Stimulated activated CD4-positive, alpha-beta T cell treated with anti-CD3 and anti-CD28 coated beads, TNF-alpha, amount 100 ng/mL, for 4 hours (primary cell): ENCODE results near the gene PSME2.
"Not testable (repeated sequence)": the region's sequence is repeated elsewhere in the genome, so short reads cannot be mapped to it uniquely, and the experiment has no call there.

Experiments
- DNase-seq, 3 experiments: peaks; one replicate each; pipeline ENCODE4 v3.0.0-alpha.2; 2020; ENCODE audit warnings: low read depth in 3 of 3

Gene PSME2

DNA sequence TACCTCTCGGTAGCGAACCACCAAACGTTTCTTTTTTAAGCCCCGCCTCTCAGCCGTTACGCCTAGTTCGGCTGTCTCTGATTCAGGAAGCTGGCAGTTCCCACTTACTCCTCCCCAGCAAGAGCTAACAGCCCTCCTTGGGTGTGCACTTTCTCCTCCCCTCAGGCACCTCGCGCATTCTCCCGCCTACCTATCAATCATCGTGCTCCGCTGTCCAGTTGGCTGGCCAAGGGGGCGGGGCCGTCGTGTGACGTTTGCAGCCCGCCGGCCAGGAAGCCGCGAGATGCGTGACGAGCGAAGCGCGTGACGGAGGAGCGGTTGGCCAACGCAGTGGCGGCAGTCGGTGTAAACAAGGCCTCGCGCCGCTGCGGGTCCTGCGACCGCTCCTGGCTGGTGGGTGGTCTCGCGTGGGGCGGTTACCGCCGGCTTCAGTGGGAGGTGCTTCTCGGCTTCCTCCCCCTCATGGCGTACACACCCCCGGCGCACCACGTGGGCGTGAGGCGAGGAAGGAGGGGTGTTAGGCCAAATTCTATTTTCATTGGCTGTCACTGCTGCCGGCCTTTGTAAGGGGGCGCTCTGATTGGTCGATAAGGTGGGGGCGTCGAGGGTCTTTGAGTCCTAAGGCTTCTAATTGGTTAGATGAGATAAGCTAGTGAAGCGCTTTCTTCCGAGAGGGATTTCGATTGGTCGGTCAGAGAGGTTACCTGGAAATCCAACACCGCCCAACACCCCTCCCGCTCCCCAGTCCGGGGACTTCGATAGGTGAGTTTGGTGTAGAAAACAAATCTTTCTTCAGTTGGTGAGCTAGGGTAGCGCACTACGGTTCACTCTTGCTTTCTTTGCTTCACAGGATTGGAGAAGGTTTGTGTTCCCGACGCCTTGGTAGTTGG is 31.6 kb downstream of the PSME2 start, which contains the start of the genes DCAF11 and NRL:
Gene DCAF11 (plus strand): TSS at position 246 of the 890 bp plus-strand sequence. CDS start 818 bp downstream, outside the sequence.
Gene NRL (minus strand): TSS at position 418 of the 890 bp plus-strand sequence. CDS start 32,101 bp downstream, outside the sequence.
- DNase-seq, result peak; percentile 97 to 99 (median 98)

DNA sequence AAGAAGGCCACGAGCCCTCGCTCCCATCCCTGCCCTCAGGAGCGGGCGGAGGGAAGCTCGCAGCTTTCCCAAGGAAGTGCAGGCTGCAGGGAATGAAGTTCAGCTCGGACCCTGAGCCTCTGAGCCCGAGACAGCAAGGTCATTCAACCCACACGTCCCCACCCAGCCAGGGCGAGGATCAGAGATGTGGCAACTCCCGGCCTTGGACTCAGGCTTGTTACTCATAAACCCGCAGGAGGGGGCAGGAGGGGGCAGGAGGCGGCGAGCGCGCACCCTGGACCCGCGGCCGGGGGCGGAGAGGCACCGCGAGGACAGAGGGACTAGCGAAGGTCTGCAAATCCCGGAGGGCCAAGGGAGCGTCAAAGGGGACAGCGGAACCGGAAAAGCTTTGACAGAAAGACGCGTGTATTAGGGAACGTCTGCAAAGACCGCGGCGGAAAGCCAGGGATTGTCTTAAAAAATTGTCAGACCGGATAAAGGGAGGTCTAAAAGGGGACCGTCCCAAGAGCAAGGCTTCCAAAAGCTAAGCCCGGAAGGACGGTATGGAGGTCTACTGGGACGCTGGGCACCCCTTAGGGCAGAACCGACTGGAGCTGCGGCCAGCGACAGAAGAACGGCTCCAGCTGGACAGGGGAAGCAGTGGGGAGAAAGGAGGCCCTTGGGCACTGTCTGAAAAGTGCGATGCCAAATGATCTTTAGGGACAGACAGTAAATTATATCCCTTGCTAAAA is 32.4 kb downstream of the PSME2 start:
- DNase-seq, result peak; percentile 43 to 53 (median 50)

DNA sequence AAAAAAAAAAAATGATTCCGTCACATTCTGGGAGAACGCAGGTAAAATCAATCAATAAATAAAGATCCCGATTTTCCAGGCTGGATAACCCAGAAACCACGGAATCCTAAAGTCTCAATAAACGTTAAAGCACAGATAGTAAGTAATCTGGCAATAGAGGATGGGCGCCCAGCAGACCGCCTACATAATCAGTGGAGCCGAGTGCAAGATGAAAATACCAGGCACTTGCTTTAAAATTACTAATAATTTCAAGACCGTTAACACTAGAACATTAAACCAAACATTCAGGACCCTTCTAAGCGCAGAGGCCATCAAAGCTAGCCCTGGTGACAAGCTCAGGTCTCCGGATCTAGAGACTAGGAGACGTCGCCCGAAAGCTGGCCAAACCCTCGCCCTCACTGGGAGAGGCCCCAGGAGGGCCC is 33.0 kb downstream of the PSME2 start:
- no peak for DNase-seq

DNA sequence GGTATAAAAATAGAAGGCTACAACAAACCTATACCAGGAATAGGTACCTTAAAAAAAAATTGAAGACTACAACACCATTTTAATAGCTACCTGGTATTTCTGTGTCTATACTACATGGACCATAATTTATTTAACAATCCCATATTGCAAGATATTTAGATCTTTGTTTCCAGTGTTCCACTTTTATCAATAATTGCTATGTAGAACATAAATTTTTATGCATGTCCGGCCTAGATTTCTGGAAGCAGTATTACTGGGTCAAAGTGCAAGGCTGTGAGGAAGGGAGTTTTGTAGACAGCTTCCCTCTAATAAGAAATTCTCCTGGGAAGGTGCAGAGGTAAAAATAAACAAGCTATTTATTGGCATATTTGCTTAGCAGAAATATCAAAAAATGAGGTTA is 35.9 kb downstream of the PSME2 start:
- DNase-seq, result no peak

DNA sequence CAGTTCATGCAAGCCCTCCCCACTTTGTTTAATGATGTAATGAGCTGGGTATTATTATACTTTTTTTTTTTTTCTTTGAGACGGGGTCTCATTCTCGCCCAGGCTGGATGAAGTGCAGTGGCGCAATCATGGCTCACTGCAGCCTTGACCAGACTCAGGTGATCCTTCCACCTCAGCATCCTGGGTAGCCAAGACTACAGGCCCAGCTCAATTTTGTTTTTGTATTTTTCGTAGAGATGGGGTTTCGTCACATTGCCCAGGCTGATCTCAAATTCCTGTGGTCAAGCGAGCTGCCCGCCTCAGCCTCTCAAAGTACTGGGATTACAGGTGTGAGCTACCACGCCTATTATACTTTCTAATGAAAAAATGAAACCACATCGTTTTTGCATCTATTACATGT is 36.4 kb downstream of the PSME2 start:
- no peak for DNase-seq

DNA sequence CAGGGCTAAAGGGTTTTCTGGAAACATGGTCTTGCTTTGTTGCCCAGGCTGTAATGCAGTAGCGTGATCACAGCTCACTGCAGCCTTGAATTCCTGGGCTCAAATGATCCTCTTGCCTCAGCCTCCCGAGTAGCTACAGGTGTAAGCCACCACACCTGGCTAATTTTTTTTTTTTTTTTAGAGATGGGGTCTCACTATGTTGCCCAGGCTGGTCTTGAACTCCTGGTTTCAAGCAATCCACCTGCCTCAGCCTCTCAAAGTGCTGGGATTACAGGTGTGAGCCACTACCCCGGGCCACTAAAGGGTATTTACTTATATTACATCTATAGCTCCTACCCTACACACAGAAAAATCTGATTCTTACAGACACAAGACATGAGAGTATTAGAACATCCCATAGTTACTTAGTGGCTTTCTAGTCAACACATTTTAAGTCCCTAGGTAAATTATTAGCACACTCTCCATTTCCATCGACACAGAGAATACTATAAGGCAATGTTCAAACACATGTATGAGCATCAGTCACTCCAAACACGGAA is 38.0 kb downstream of the PSME2 start:
- DNase-seq, result no peak

DNA sequence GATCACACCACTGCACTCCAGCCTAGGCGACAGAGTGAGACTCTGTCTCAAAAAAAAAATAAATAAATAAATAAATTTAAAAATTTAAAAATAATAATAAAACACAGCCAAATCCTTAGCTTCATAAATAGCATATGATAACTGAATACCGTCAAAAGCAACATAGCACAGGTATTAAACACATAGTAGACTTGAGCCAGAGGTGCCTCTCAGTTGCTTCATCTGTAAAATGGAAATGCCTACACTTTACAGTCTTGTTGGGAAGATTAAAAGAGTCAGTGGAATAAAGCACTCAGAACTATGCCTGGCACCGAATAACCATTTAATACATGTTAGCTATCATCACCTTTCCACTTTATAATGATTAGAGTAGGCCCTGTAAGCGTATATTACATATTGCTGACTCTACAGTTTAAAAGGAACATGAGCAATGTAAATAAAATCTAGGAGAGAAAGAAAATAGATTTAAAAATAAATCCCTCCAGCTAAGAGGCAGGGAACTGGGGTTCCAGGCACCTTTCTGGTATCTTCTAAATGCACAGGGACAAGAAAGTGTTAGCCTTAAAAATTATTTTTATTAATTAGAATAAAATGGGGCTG is 39.6 kb downstream of the PSME2 start:
- DNase-seq, result no peak

DNA sequence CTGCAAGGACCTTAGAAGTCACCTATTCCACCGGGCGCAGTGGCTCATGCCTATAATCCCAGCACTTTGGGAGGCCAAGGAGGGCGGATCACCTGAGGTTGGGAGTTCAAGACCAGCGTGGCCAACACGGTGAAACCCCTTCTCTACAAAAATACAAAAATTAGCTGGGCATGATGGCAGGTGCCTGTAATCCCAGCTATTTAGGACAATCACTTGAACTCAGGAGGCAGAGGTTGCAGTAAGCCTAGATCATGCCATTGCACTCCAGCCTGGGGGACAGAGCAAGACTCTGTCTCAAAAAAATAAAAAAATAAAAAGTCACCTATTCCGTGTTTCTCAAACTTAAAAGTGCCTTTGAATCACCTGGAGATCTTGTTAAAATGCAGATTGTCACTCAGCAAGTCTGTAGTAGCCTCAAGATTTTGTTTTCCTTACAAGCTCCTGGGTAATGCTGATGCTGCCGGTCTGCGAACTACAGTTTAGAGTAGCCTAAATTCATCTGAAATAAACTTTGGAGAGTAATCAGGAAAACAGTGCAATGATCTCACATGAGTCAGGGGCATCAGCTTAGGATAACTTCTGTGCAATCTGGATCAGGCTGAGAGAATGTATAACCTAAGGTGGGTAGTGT is 40.7 kb downstream of the PSME2 start:
- not testable (repeated sequence) for DNase-seq

DNA sequence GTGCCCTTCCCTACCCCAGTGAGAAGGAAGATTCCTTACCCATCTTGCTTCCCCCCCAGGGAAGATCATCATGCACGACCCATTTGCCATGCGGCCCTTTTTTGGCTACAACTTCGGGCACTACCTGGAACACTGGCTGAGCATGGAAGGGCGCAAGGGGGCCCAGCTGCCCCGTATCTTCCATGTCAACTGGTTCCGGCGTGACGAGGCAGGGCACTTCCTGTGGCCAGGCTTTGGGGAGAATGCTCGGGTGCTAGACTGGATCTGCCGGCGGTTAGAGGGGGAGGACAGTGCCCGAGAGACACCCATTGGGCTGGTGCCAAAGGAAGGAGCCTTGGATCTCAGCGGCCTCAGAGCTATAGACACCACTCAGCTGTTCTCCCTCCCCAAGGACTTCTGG is 43.0 kb downstream of the PSME2 start:
- DNase-seq, result no peak

DNA sequence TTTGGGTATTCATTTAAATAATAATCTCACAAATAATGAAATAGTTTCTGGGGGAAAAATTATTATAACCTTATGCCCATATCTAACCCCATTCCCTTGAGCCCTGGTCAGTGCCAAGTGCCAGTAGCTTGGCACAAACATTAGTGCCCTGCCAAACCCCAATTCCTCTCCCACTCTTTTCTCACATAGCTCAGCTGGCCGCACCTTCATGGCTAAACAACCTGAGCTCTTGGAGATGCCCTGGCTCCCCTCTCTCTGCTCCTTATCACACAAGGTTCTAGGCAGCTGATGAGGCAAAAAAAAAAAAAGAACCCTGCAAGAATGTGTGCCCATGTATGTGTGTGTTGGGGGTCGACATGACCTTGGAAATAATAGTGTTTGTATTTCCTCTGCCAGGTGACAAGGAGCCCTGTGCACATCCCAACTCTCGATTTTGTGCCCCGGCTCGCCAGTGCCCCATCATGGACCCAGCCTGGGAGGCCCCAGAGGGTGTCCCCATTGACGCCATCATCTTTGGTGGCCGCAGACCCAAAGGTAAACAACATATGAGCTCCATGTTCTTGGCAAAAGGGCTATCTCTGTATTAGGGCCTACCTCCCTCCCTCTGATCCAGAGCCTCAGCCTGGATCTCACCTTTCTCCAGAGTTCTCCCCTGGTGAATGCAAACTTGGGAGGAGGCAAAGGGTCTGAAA is 43.9 kb downstream of the PSME2 start:
- DNase-seq, result no peak

DNA sequence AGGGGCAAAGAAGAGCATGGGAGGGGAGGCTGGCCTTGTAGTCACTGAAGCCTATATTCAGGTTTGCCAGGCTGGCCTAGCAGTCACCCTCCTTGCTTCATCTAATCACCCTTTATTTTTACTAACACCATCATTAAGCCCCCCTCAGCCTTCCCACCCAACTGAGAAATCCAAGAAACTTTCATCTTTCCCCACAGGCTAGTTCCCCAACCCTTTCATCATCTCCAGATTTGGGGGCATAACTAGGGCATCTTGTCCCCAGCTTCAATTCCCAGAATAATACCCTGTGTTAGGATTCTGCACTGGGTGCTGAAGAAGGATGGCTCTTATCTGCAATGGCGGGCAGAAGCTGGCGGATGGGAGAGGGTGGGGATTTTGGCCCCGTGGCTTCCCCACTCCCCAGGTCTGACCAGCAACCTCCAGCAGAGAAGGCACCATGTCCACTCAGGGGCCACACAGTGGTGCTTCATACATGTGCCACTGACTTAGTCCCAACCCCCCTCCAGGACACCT is 45.4 kb downstream of the PSME2 start:
- no peak for DNase-seq

DNA sequence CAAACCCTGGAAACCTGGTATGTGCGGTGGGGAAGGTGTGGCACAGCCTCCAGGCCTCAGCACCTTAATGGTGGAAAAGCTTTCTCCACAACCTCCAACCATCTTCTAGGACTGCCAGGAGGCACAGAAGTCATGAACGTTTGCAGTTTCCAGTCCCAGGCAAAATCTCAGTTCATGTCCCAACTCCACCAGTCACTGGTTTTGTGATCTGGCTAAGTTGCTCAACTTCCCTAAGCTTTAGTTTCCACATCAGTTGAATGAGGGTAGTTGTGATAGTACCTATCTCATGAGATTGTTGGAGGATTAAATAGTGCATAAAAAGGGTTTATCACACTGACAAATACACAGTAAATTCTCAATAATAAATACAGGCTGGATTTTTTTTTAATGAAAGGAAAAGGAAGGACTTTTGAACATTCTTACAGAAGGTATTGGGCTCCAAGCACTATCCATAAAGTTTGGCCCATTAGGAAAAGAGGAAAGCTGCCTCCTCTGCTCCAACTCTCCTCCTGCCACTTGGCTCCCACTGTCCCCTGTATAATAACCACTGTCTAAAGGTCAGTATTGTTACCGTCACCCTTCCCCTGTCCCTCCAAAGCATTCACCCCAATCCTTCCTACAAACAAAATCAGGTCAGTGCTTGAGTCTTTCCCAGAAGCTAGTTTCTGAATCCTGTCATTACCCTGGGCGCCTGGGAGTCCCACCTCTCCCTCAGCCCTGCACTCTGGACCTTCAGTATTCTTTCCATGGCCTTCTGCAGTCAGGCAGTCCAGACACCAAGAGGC is 46.0 kb downstream of the PSME2 start:
- no peak for DNase-seq

DNA sequence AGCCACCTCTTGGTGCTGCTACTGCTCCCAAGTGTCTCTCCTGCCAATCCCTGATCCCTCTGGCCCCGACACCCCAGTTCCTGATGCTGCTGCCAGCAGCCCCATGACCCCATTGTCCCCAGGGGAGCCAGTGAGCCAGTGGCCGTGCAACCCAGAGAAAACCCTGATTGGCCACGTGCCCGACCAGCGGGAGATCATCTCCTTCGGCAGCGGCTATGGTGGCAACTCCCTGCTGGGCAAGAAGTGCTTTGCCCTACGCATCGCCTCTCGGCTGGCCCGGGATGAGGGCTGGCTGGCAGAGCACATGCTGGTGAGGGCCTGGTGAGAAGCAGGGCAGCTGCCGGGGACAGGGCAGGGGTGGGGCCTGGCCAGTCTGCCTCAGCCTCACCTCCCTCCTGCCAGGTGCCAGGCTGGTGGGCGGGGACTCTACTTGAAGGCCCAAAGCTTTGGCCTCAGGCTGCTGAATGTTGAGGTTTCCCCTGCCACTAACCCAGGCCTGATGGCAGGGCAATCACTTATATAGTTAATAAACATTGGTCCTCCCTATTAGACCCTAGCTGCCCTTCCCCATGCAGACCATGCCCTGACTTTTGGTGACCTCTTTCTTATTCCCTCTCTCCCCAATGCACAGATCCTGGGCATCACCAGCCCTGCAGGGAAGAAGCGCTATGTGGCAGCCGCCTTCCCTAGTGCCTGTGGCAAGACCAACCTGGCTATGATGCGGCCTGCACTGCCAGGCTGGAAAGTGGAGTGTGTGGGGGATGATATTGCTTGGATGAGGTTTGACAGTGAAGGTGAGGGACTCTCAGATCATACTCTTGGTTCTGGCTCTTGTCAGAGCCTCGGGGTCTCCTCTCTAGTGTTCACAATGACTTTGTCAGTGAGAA is 47.2 kb downstream of the PSME2 start:
- DNase-seq, result no peak

DNA sequence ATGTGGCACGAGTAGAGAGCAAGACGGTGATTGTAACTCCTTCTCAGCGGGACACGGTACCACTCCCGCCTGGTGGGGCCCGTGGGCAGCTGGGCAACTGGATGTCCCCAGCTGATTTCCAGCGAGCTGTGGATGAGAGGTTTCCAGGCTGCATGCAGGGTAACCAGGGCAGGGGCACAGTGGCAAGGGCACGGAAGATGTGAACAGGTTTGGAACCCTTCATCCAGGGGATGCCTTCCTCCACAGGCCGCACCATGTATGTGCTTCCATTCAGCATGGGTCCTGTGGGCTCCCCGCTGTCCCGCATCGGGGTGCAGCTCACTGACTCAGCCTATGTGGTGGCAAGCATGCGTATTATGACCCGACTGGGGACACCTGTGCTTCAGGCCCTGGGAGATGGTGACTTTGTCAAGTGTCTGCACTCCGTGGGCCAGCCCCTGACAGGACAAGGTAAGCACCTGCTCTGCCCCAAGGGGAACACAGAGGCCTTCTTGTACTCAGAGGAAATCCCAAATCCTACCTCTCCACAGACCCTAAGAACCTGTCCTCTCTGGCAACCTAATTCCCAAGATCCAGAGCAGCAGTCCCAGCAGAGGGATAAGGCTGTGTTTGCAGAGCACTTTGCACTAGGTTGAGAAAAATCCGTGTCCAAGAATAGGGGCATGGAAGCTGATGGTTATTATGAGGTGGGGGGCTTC is 48.0 kb downstream of the PSME2 start:
- DNase-seq, result no peak

DNA sequence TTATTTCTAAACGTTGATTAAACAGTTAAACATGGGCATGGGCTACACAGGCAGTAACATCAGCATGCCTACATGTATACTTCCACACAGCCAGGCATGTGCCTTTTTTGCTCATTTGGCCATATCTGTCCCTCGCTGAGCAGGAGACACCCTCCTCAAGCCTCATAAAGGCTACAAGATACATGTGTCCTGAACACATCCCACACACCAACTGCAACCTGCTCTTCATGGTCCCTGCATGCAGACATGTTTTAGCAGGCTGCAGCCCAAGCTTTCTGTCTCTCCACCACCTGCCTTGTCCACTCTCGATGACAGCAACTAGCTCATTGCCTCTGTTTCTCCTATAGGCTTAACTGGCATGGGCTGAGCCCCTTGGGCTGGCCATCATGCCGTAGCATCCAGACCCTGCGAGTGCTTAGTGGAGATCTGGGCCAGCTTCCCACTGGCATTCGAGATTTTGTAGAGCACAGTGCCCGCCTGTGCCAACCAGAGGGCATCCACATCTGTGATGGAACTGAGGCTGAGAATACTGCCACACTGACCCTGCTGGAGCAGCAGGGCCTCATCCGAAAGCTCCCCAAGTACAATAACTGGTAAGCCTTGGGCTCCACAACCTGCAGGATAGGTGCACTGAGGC is 49.7 kb downstream of the PSME2 start:
- no peak for DNase-seq

DNA sequence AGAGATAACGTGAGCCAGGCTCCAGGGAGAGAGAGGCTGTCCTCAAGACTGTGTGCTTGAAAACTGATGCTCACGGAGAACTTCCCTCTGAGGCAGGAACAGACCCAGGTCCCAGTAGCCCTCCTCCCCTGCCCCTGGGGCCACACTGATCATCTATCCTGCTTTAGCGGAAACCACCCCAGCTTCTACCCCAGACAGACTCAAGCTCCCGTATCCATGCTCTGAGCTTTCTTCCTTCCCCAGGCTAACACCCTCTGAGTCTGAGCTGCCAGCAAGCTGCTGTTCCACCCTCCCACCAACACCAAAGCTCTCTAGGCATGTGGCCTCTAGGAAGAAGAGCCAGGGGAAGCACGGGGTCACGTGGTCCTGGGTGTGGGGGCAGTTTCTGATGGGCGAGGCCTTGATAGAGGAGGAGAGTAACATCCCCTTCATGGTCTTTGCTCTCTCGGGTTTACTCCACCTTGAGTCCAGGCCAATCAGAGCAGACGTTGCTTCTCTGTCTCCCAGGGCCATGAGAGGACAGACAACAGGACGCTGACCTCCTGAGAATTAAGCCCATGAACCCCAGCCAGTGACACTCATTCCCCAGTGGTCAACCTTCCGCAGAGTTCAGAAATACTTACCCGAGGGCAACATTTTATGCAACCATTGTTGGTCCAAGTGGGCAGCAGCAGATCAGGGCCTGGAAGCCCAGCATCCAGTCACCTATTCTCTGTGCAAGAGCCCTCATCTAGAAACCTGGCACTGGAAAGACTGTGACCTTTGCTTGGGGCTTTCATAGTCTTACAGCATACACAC is 50.9 kb downstream of the PSME2 start:
- DNase-seq, result peak in 2 of 3 experiments; percentile 37 to 38

DNA sequence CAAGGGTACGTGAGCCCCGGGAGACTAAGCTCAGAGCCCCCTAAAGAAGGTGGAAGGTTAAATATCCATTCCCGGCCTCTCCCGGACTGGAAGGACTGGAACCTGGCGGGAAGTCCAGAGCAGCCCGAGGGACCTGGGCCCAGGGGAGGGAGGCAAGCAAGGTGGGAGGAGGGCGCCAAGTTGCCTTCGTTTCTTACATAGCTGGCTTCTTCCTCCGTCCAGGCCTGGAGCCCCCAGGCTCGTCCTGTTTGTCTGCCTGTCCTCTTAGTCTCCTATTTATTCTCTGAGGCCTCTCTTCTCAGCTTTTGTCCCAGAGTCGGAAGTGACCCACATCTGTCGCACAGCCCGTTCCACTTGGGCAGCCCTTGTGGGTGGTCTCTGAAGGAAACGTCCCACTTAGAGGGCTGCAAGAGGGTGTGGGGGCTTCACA is 51.6 kb downstream of the PSME2 start:
- no peak for DNase-seq
